HepG2 (cell line): Measurements from ENCODE around the gene DNAJC10. TPM values are rescaled to one million over a fixed set of nuclear protein-coding genes. Genes with fewer than 3 reads are reported as not detected.

Source experiments
- ATAC-seq: fragments of 200-7000 bp; cut with Tn5 transposase; 3 replicates; pipeline ENCODE4 v1.9.1; 2020; ENCODE audit warnings: mild to moderate bottlenecking, moderate library complexity
- BruUV-seq: library from RNA; stranded (reverse); fragments of 400-500 nt; replicated peaks from 2 replicates; lab custom pipeline; 2021; lab: Mats Ljungman, UMichigan
- CTCF ChIA-PET: fragments of 300-600 bp; formaldehyde crosslinking; extraction: SDS; loops from one replicate; lab custom pipeline; 2021; ENCODE audit warnings: low total read pairs, inconsistent platforms, low intra/inter-chr PET ratio; lab: Yijun Ruan, JAX
- POLR2A ChIA-PET: fragments of 350-600 bp; sonication (Branson Sonifier 250); formaldehyde crosslinking; loops from one replicate; lab custom pipeline; 2020; ENCODE audit warnings: antibody characterized with exemption, inconsistent platforms; lab: Yijun Ruan, JAX
- DNase-seq: peaks from one replicate; pipeline ENCODE4 v3.0.0-alpha.2; 2015; ENCODE audit warnings: low spot score
- FAIRE-seq: peaks from 3 replicates; lab custom pipeline; 2011; peaks lifted over from hg19 to GRCh38; lab: Jason Lieb, UNC
- H2AFZ ChIP-seq: one replicate; pipeline ENCODE4 v1.6.1; 2011; ENCODE audit warnings: low read length, inconsistent platforms
- H3K27ac ChIP-seq: fragments of 300-600 bp; 3 replicates; pipeline ENCODE4 v1.8.0; 2011; ENCODE audit warnings: mixed run types, mild to moderate bottlenecking, mixed read lengths, low read length, inconsistent platforms; ENCODE audit not compliant: insufficient read depth; ENCODE audit errors: extremely low read length
- H3K27me3 ChIP-seq, 2 experiments: fragments of 200-600 bp in 1 of 2; 2 replicates in 1 of 2; 3 replicates in 1 of 2; pipeline versions ENCODE4 v1.6.0 to v1.8.0; 2011; ENCODE audit warnings: low read length in 2 of 2, mild to moderate bottlenecking in 2 of 2, moderate library complexity in 2 of 2, inconsistent platforms in 1 of 2; ENCODE audit not compliant: insufficient read depth in 2 of 2, control insufficient read depth in 1 of 2
- H3K36me3 ChIP-seq, 2 experiments: fragments of 200-600 bp in 1 of 2; replicated peaks in 1 of 2; 2 replicates in 1 of 2; 3 replicates in 1 of 2; pipeline versions ENCODE4 v1.5.1 to v1.8.0; 2011; ENCODE audit warnings: low read length in 2 of 2, inconsistent platforms in 1 of 2; ENCODE audit not compliant: insufficient read depth in 2 of 2, control insufficient read depth in 1 of 2
- H3K4me1 ChIP-seq: 2 replicates; pipeline ENCODE4 v1.5.1; 2012; ENCODE audit warnings: low read length, inconsistent platforms; ENCODE audit not compliant: insufficient read depth
- H3K4me2 ChIP-seq: 2 replicates; pipeline ENCODE4 v1.6.0; 2011; ENCODE audit warnings: low read depth, low read length, inconsistent platforms
- H3K4me3 ChIP-seq, 3 experiments: fragments of 200-600 bp in 1 of 3; sonication (generic), shearing (Covaris generic) in 1 of 3; replicated peaks in 1 of 3; 2 replicates each; pipeline ENCODE4 v1.5.1; 2011 to 2016; ENCODE audit warnings: low read length in 3 of 3, inconsistent platforms in 2 of 3, low read depth in 2 of 3, mild to moderate bottlenecking in 2 of 3, control low read depth in 1 of 3, mixed read lengths in 1 of 3; ENCODE audit not compliant: insufficient read depth in 1 of 3
- H3K79me2 ChIP-seq: one replicate; pipeline ENCODE4 v1.6.1; 2011; ENCODE audit warnings: low read length, inconsistent platforms; ENCODE audit not compliant: insufficient read depth
- H3K9ac ChIP-seq: 2 replicates; pipeline ENCODE4 v1.6.0; 2011; ENCODE audit warnings: mild to moderate bottlenecking, low read depth, low read length, inconsistent platforms; ENCODE audit not compliant: insufficient read depth
- H3K9me3 ChIP-seq: 2 replicates; pipeline ENCODE4 v1.5.1; 2012; ENCODE audit warnings: mild to moderate bottlenecking, low read length
- H4K20me1 ChIP-seq: 2 replicates; pipeline ENCODE4 v1.6.0; 2011; ENCODE audit warnings: inconsistent platforms, mild to moderate bottlenecking, low read length, moderate library complexity; ENCODE audit not compliant: insufficient read depth
- ARHGAP35 ChIP-seq: sonication (generic); formaldehyde crosslinking; IDR thresholded peaks from 2 replicates; pipeline ENCODE4 v1.9.0; 2022; ENCODE audit warnings: mild to moderate bottlenecking, inconsistent platforms, moderate library complexity, missing genetic modification reagents, borderline replicate concordance
- DRAP1 ChIP-seq: IDR thresholded peaks from 2 replicates; pipeline ENCODE4 v1.6.1; 2016; ENCODE audit warnings: missing genetic modification reagents, missing compliant biosample characterization
- ETV6 ChIP-seq: sonication (generic); formaldehyde crosslinking; conservative IDR thresholded peaks from 2 replicates; pipeline ENCODE4 v1.4.0; 2020; ENCODE audit warnings: missing genetic modification reagents
- GLI4 ChIP-seq: sonication (generic); formaldehyde crosslinking; IDR thresholded peaks from 2 replicates; pipeline ENCODE4 v1.5.1; 2020; ENCODE audit warnings: missing genetic modification reagents, mild to moderate bottlenecking, moderate library complexity, borderline replicate concordance
- HDAC2 ChIP-seq: sonication (generic); formaldehyde crosslinking; IDR thresholded peaks from 2 replicates; pipeline ENCODE4 v1.4.0; 2020; ENCODE audit warnings: missing genetic modification reagents
- NFKBIZ ChIP-seq: IDR thresholded peaks from 2 replicates; pipeline ENCODE4 v1.6.1; 2018; ENCODE audit warnings: missing genetic modification reagents, missing compliant biosample characterization
- PHF8 ChIP-seq: sonication (generic); formaldehyde crosslinking; IDR thresholded peaks from 2 replicates; pipeline ENCODE4 v1.5.0; 2020; ENCODE audit warnings: missing genetic modification reagents
- SRSF1 ChIP-seq: fragments of 200-400 bp; formaldehyde crosslinking; optimal IDR thresholded peaks from 2 replicates; pipeline ENCODE3; 2017; ENCODE audit warnings: mild to moderate bottlenecking, low read depth, low read length, moderate library complexity
- U2AF1 ChIP-seq: fragments of 200-400 bp; formaldehyde crosslinking; optimal IDR thresholded peaks from 2 replicates; pipeline ENCODE3; 2017; ENCODE audit warnings: mild to moderate bottlenecking, low read depth, low read length
- ZMYM4 ChIP-seq: sonication (generic); formaldehyde crosslinking; IDR thresholded peaks from 2 replicates; pipeline ENCODE4 v1.8.1; 2023; ENCODE audit warnings: mild to moderate bottlenecking, missing genetic modification reagents
- ZNF34 ChIP-seq: sonication (generic); formaldehyde crosslinking; IDR thresholded peaks from 2 replicates; pipeline ENCODE4 v1.4.0; 2020; ENCODE audit warnings: mild to moderate bottlenecking, missing genetic modification reagents, borderline replicate concordance
- ZNF496 ChIP-seq: sonication (generic); formaldehyde crosslinking; IDR thresholded peaks from 2 replicates; pipeline ENCODE4 v1.8.1; 2023; ENCODE audit warnings: mild to moderate bottlenecking, moderate library complexity, missing genetic modification reagents; ENCODE audit not compliant: insufficient replicate concordance
- ZNF510 ChIP-seq: sonication (generic); formaldehyde crosslinking; IDR thresholded peaks from 2 replicates; pipeline ENCODE4 v1.4.0; 2020; ENCODE audit warnings: low read depth, mild to moderate bottlenecking, missing genetic modification reagents
- ZNF709 ChIP-seq: sonication (generic); formaldehyde crosslinking; IDR thresholded peaks from 2 replicates; pipeline ENCODE4 v1.5.0; 2020; ENCODE audit warnings: mild to moderate bottlenecking, missing genetic modification reagents
- ZNF737 ChIP-seq: sonication (generic); formaldehyde crosslinking; IDR thresholded peaks from 2 replicates; pipeline ENCODE4 v1.5.0; 2020; ENCODE audit warnings: missing genetic modification reagents, mild to moderate bottlenecking, borderline replicate concordance
- ZNF790 ChIP-seq: sonication (generic); formaldehyde crosslinking; IDR thresholded peaks from 2 replicates; pipeline ENCODE4 v1.8.0; 2022; ENCODE audit warnings: missing genetic modification reagents, mild to moderate bottlenecking, borderline replicate concordance
- ZXDC ChIP-seq: sonication (generic); formaldehyde crosslinking; IDR thresholded peaks from 2 replicates; pipeline ENCODE4 v1.5.0; 2020; ENCODE audit warnings: mild to moderate bottlenecking, missing genetic modification reagents
- in situ Hi-C: cut with HindIII; loops from 2 replicates; pipeline ENCODE4 v1.10.0; 2017; ENCODE audit warnings: low pct_unique_long_range_greater_than_20kb; ENCODE audit not compliant: extremely low pct_ligation_motif_present
- intact Hi-C: fragments of 100-400 bp; cut with micrococcal nuclease; formaldehyde crosslinking; loops from one replicate; pipeline ENCODE4 v1.10.0; 2022; ENCODE audit not compliant: unreplicated experiment
- polyA plus RNA-seq, 8 experiments: library from polyadenylated mRNA; depleted of rRNA in 3 of 8; stranded (reverse) in 7 of 8; unstranded in 1 of 8; fragments of >200 nt; fragmentation: Illumina TruSeq in 4 of 8; extraction: Trizol in 4 of 8; gene quantifications; 2 replicates each; pipeline versions ENCODE4 v1.2.1 to v1.2.3, GENCODE V29; 2011 to 2016; ENCODE audit warnings: low read depth in 4 of 8, missing spikeins in 1 of 8, mixed read lengths in 1 of 8; ENCODE audit not compliant: insufficient read depth in 1 of 8
- total RNA-seq, 5 experiments: library from RNA; depleted of rRNA; stranded (reverse); fragments of >200 nt; fragmentation: Illumina TruSeq; extraction: Trizol; gene quantifications; 2 replicates each; pipeline ENCODE4 v1.2.3, GENCODE V29; 2016; ENCODE audit warnings: low read depth in 1 of 5

DNAJC10 gene
- total and polyA plus RNA-seq, 2 of the 13 experiments (the other 11 are each of a cell fraction or from before 2014, with no cell fraction given), result 44.1 to 178 TPM

GRCh38 chr2:182717816-182718215 lies 1.8 kb downstream of the DNAJC10 start:
- Histone ChIP-seq H3K9me3 (no peaks in the 10 kb centered on the region), H3K27ac (no peak overlapping the region), H3K36me3 (no peaks in the 10 kb centered on the region; a peak in 2 of 5 replicates), H3K4me3 (peak overlapping the region; percentile 22 to 100 (median 98); a peak in 4 of 6 replicates), H3K4me1 (peaks cover 27% of the 10 kb centered on the region), H3K9ac (peak overlapping the region; percentile 94; the same call in 1 of the 2 replicates), H4K20me1 (no peaks in the 10 kb centered on the region), H3K4me2 (peak overlapping the region; percentile 85), H3K27me3 (no peaks in the 10 kb centered on the region; a peak in 1 of 5 replicates), H3K79me2 (peaks cover 20% of the 10 kb centered on the region), H2AFZ (peak overlapping the region; percentile 9)
- BruUV-seq, result no TSS peak
- ATAC-seq (no peak), FAIRE-seq (no peak), DNase-seq (no peak)
- intact Hi-C loops, result loop anchor here (10.0 kb wide), 1 partner anchor 823 kb away; the partner anchor contains the start of gene ITPRID2
- in situ Hi-C loops, result no loop called here
- CTCF ChIA-PET, result no interaction called here
- TF ChIP-seq ZNF496 (CRISPR knock-in tag) (no peak), ZNF737 (CRISPR knock-in tag) (no peak), HDAC2 (CRISPR knock-in tag) (no peak), ETV6 (CRISPR knock-in tag) (no peak), ZNF790 (CRISPR knock-in tag) (no peak), GLI4 (CRISPR knock-in tag) (no peak), ZNF709 (no peak), SRSF1 (no peak), ZXDC (CRISPR knock-in tag) (no peak), ZNF510 (no peak), PHF8 (no peak), ARHGAP35 (CRISPR knock-in tag) (no peak), ZMYM4 (no peak), NFKBIZ (CRISPR knock-in tag) (no peak), ZNF34 (no peak), U2AF1 (no peak), DRAP1 (CRISPR knock-in tag) (no peak)
- POLR2A ChIA-PET, result no interaction called here
